Stimulated activated effector memory CD8-positive, alpha-beta T cell treated with anti-CD3 and anti-CD28 coated beads, Interleukin-12 subunit alpha, Interleukin-12 subunit beta, amount 100 ng/mL, for 72 hours (primary cell): ENCODE measurements around the gene LRRC10B.
"Not testable (repeated sequence)": the region's sequence is repeated elsewhere in the genome, so short reads cannot be mapped to it uniquely, and the experiment has no call there.

ENCODE experiments used
- ATAC-seq: fragments of 150-1000 bp; cut with Tn5 transposase; 2 replicates; pipeline ENCODE4 v1.10.0; 2021
- DNase-seq, 2 donors: peaks; one replicate each; pipeline ENCODE4 v3.0.0; 2021 to 2022; ENCODE audit warnings: low spot score in 2 of 2
- H3K27ac Mint-ChIP-seq: one replicate; pipeline ENCODE4 v1.8.0; 2022; ENCODE audit warnings: mild to moderate bottlenecking, mixed read lengths
- H3K36me3 Mint-ChIP-seq: one replicate; pipeline ENCODE4 v1.8.0; 2022; ENCODE audit warnings: mild to moderate bottlenecking, mixed read lengths
- H3K4me1 Mint-ChIP-seq: one replicate; pipeline ENCODE4 v1.8.0; 2022; ENCODE audit warnings: mixed read lengths
- H3K4me3 Mint-ChIP-seq: one replicate; pipeline ENCODE4 v1.8.0; 2022; ENCODE audit warnings: mild to moderate bottlenecking, mixed read lengths
- H3K9me3 Mint-ChIP-seq: one replicate; pipeline ENCODE4 v1.8.0; 2022; ENCODE audit warnings: mixed read lengths

LRRC10B gene

GRCh38 chr11:61507962-61508861 lies at the start of gene LRRC10B:
Gene LRRC10B, plus strand, starts transcription at chr11:61508749. Its CDS starts 250 bp downstream, at chr11:61508999.
- peak; percentile 60 for ATAC-seq
- no peaks in the 10 kb centered on the region for H3K9me3 Mint-ChIP-seq
- no peaks in the 10 kb centered on the region for H3K36me3 Mint-ChIP-seq
- H3K27ac Mint-ChIP-seq, result no peak within 1 kb of the TSS
- DNase-seq, result no peak
- H3K4me1 Mint-ChIP-seq, result peaks cover 8% of the 10 kb centered on the region
- peak within 1 kb of the TSS; percentile 51 for H3K4me3 Mint-ChIP-seq

- Mint-ChIP-seq H3K27ac (no peak overlapping the region), H3K4me3 (no peak overlapping the region)
- no peak for DNase-seq
Measured at GRCh38 chr11:61460474-61460881, 48.1 kb upstream of the LRRC10B start.

GRCh38 chr11:61460986-61461385 lies 47.6 kb upstream of the LRRC10B start:
- Mint-ChIP-seq H3K9me3 (no peaks in the 10 kb centered on the region), H3K4me3 (no peak overlapping the region), H3K36me3 (peaks cover 38% of the 10 kb centered on the region), H3K27ac (no peak overlapping the region), H3K4me1 (peaks cover 10% of the 10 kb centered on the region)
- no peak for DNase-seq
- ATAC-seq, result no peak

More at GRCh38 chr11:61460474-61460881, 48.1 kb upstream of the LRRC10B start:
- Mint-ChIP-seq H3K9me3 (no peaks in the 10 kb centered on the region), H3K36me3 (peaks cover 39% of the 10 kb centered on the region), H3K4me1 (peaks cover 15% of the 10 kb centered on the region)
- ATAC-seq, result no peak

GRCh38 chr11:61467602-61468001 lies 40.9 kb upstream of the LRRC10B start:
- not testable (repeated sequence) for H3K4me3 Mint-ChIP-seq, H3K4me1 Mint-ChIP-seq, H3K27ac Mint-ChIP-seq, H3K9me3 Mint-ChIP-seq, ATAC-seq, DNase-seq
- H3K36me3 Mint-ChIP-seq, result peaks cover 52% of the 10 kb centered on the region

GRCh38 chr11:61468002-61468401 lies 40.5 kb upstream of the LRRC10B start:
- Mint-ChIP-seq H3K9me3 (no peaks in the 10 kb centered on the region), H3K4me3 (no peak overlapping the region), H3K27ac (no peak overlapping the region), H3K4me1 (no peaks in the 10 kb centered on the region), H3K36me3 (peaks cover 52% of the 10 kb centered on the region)
- ATAC-seq, result no peak
- DNase-seq, result no peak

GRCh38 chr11:61472282-61472681 lies 36.3 kb upstream of the LRRC10B start:
- DNase-seq, result no peak
- no peak for ATAC-seq
- Mint-ChIP-seq H3K4me3 (no peak overlapping the region), H3K27ac (peak overlapping the region; percentile 52), H3K4me1 (peaks cover 7% of the 10 kb centered on the region), H3K36me3 (peaks cover 44% of the 10 kb centered on the region), H3K9me3 (no peaks in the 10 kb centered on the region)

GRCh38 chr11:61472868-61473267 lies 35.7 kb upstream of the LRRC10B start:
- H3K9me3 Mint-ChIP-seq, result no peaks in the 10 kb centered on the region
- H3K4me1 Mint-ChIP-seq, result peaks cover 9% of the 10 kb centered on the region
- DNase-seq, result no peak
- no peak for ATAC-seq
- peaks cover 40% of the 10 kb centered on the region for H3K36me3 Mint-ChIP-seq
- H3K27ac Mint-ChIP-seq, result peak overlapping the region; percentile 52
- H3K4me3 Mint-ChIP-seq, result no peak overlapping the region

GRCh38 chr11:61473370-61474012 lies 35.1 kb upstream of the LRRC10B start:
- Mint-ChIP-seq H3K4me1 (peaks cover 14% of the 10 kb centered on the region), H3K36me3 (peaks cover 38% of the 10 kb centered on the region), H3K4me3 (no peak overlapping the region), H3K9me3 (no peaks in the 10 kb centered on the region), H3K27ac (peak overlapping the region; percentile 63)
- no peak for DNase-seq
- no peak for ATAC-seq

- no peak for DNase-seq
- peak overlapping the region; percentile 63 for H3K27ac Mint-ChIP-seq
Measured at GRCh38 chr11:61474013-61474643, 34.4 kb upstream of the LRRC10B start.

GRCh38 chr11:61475433-61475832 lies 33.1 kb upstream of the LRRC10B start:
- H3K4me1 Mint-ChIP-seq, result peaks cover 14% of the 10 kb centered on the region
- H3K36me3 Mint-ChIP-seq, result peaks cover 25% of the 10 kb centered on the region
- DNase-seq (no peak), ATAC-seq (no peak)
- H3K4me3 Mint-ChIP-seq, result no peak overlapping the region
- no peaks in the 10 kb centered on the region for H3K9me3 Mint-ChIP-seq
- no peak overlapping the region for H3K27ac Mint-ChIP-seq

More at GRCh38 chr11:61474013-61474643, 34.4 kb upstream of the LRRC10B start:
- Mint-ChIP-seq H3K9me3 (no peaks in the 10 kb centered on the region), H3K36me3 (peaks cover 31% of the 10 kb centered on the region), H3K4me1 (peaks cover 14% of the 10 kb centered on the region), H3K4me3 (no peak overlapping the region)
- ATAC-seq, result no peak

- ATAC-seq, result no peak
- Mint-ChIP-seq H3K36me3 (peaks cover 19% of the 10 kb centered on the region), H3K4me3 (no peak overlapping the region), H3K4me1 (peaks cover 14% of the 10 kb centered on the region), H3K27ac (no peak overlapping the region), H3K9me3 (no peaks in the 10 kb centered on the region)
- no peak for DNase-seq
Measured at GRCh38 chr11:61476371-61476770, 32.2 kb upstream of the LRRC10B start.

GRCh38 chr11:61477126-61477525 lies 31.4 kb upstream of the LRRC10B start:
- no peaks in the 10 kb centered on the region for H3K9me3 Mint-ChIP-seq
- H3K4me3 Mint-ChIP-seq, result no peak overlapping the region
- no peak for ATAC-seq
- H3K4me1 Mint-ChIP-seq, result peaks cover 14% of the 10 kb centered on the region
- peaks cover 13% of the 10 kb centered on the region for H3K36me3 Mint-ChIP-seq
- DNase-seq, result no peak
- H3K27ac Mint-ChIP-seq, result no peak overlapping the region

GRCh38 chr11:61477727-61478148 lies 30.8 kb upstream of the LRRC10B start:
- Mint-ChIP-seq H3K4me3 (no peak overlapping the region), H3K9me3 (no peaks in the 10 kb centered on the region), H3K4me1 (peaks cover 14% of the 10 kb centered on the region), H3K27ac (peak overlapping the region; percentile 56), H3K36me3 (peaks cover 13% of the 10 kb centered on the region)
- DNase-seq (peak; percentile 49 to 80), ATAC-seq (peak; percentile 31)

- H3K9me3 Mint-ChIP-seq, H3K4me3 Mint-ChIP-seq, H3K36me3 Mint-ChIP-seq, ATAC-seq, H3K27ac Mint-ChIP-seq, H3K4me1 Mint-ChIP-seq, DNase-seq: not testable (repeated sequence)
Measured at GRCh38 chr11:61479360-61480058, 29.0 kb upstream of the LRRC10B start.
